ENCODE measurements around the gene TICAM1. TPM values are rescaled to one million over a fixed set of nuclear protein-coding genes. Genes with fewer than 3 reads are reported as not detected.
A peak's percentile ranks its signal among the peaks of the same experiment; 100 is the strongest.
"Not testable (repeated sequence)": the region's sequence is repeated elsewhere in the genome, so short reads cannot be mapped to it uniquely, and the experiment has no call there.

Gene TICAM1
- total and polyA plus RNA-seq, 7 donors = 7.4 to 17.0 (median 11.4) TPM

DNA sequence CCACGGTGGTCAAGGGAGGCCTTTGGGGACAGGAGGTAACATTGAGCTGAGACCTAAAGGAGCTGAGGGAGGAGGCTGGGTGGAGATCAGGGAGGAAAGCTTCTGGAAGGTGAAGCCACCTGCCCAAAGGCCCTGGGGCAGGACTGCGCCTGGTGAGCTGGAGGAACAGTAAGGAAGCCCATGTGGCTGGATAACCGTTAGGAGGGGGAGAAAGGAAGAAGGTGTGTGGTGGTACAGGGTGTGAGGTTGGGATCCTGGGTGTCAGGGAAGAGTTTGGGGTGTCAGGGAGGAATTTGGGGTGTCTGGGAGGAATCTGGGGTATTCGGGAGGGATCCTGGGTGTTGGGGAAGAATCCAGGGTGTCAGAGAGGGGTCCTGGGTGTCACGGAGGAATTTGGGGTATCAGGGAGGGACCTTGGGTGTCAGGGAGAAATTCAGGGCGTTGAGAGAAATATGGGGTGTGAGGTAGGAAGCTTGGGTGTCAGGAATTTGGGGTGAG is 695 bp downstream of the TICAM1 start:
- TF ChIP-seq, protein P1, sequence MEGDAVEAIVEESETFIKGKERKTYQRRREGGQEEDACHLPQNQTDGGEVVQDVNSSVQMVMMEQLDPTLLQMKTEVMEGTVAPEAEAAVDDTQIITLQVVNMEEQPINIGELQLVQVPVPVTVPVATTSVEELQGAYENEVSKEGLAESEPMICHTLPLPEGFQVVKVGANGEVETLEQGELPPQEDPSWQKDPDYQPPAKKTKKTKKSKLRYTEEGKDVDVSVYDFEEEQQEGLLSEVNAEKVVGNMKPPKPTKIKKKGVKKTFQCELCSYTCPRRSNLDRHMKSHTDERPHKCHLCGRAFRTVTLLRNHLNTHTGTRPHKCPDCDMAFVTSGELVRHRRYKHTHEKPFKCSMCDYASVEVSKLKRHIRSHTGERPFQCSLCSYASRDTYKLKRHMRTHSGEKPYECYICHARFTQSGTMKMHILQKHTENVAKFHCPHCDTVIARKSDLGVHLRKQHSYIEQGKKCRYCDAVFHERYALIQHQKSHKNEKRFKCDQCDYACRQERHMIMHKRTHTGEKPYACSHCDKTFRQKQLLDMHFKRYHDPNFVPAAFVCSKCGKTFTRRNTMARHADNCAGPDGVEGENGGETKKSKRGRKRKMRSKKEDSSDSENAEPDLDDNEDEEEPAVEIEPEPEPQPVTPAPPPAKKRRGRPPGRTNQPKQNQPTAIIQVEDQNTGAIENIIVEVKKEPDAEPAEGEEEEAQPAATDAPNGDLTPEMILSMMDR (IDR thresholded peaks at IDR 0.05) = no peak
- ATAC-seq = peak in 1 of 4 donors; percentile 26

DNA sequence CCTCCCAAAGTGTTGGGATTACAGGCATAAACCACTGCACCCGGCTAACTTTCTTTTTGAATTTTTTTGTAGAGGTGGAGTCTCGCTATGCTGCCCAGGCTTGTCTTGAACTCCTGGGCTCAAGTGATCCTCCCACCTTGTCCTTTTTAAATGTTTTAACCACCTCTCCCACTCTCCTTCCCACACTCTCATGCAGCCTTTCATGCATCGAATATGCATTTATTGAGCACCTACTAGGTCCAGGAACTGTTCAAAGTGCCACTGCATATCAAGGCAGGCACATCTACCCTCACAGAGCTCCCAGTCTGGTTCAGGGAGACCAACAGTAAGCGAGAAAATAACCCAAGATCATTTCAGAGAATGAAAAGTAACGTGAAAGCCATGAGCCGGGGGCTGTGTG is 1.2 kb downstream of the TICAM1 start:
- peak overlapping the region; percentile 95 for H3K27ac ChIP-seq
- intact Hi-C loops (cut with DNase I) = no loop called here
- H3K36me3 ChIP-seq (ENCODE audit: insufficient read depth in 1 of 2, low read depth in 1 of 2) = peaks cover 0 to 5% of the 10 kb centered on the region in 2 donors
- no peaks in the 10 kb centered on the region for H3K27me3 ChIP-seq (ENCODE audit: insufficient read depth in 3 of 3, low read length in 2 of 3)
- H3K9me3 ChIP-seq = no peaks in the 10 kb centered on the region
- TF ChIP-seq, protein P1 (IDR thresholded peaks at IDR 0.05) = no peak
- DNase-seq (no peak), ATAC-seq (no peak)
- H3K4me3 ChIP-seq = peak overlapping the region; percentile 99
- WGBS, 3 donors = 92 to 95% (median 93%) methylated on average over 6 of the region's 6 CpGs
- peaks cover 5% of the 10 kb centered on the region for H3K4me1 ChIP-seq

More for the DNA sequence above, 695 bp downstream of the TICAM1 start:
- H3K9me3 ChIP-seq = no peaks in the 10 kb centered on the region
- H3K36me3 ChIP-seq (ENCODE audit: insufficient read depth in 1 of 2, low read depth in 1 of 2) = no peaks in the 10 kb centered on the region
- peak overlapping the region; percentile 95 for H3K27ac ChIP-seq
- DNase-seq = no peak
- peaks cover 5% of the 10 kb centered on the region for H3K4me1 ChIP-seq
- peak overlapping the region; percentile 99 for H3K4me3 ChIP-seq
- no peaks in the 10 kb centered on the region for H3K27me3 ChIP-seq (ENCODE audit: insufficient read depth in 3 of 3, low read length in 2 of 3)
- intact Hi-C loops (cut with DNase I) = no loop called here
- WGBS, 3 donors = 63 to 71% (median 65%) methylated on average over 6 of the region's 6 CpGs

DNA sequence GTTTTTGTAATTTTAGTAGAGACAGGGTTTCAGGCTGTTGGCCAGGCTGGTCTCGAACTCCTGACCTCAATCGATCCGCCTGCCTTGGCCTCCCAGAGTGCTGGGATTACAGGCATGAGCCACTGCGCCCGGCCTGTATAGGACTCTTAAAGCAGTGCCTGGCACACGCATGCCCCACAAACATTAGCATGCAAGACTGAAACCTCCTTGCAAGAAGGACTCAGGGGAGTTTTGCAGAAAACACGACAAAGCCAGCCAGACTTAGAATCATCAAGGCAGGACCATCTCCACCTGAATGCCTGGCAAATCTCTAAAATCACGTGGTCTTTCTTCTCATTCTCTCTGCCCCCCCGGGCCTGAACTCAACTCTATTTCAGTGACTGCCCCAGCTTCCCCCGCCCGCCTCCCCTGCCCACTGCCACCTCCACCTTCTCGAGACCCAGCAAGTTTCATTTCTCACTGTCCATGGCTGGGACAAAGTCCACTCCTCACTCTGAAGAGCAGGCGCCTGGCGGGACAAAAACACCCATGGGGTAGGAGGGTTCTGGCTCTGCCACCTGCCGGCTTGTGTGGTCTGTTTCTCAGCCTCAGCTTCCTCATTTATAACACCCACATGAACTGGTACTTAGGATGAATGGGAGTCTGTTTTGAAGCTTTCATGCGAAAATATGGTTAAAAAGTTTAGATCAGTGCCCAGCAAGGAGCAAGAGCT is 2.4 kb downstream of the TICAM1 start:
- peaks cover 5% of the 10 kb centered on the region for H3K4me1 ChIP-seq
- ATAC-seq (no peak), DNase-seq (no peak)
- intact Hi-C loops (cut with DNase I) = no loop called here
- no peaks in the 10 kb centered on the region for H3K9me3 ChIP-seq
- H3K27me3 ChIP-seq (ENCODE audit: insufficient read depth in 3 of 3, low read length in 2 of 3) = no peaks in the 10 kb centered on the region
- TF ChIP-seq, protein P1 (IDR thresholded peaks at IDR 0.05) = no peak
- peaks cover 0 to 10% of the 10 kb centered on the region in 2 donors for H3K36me3 ChIP-seq (ENCODE audit: insufficient read depth in 1 of 2, low read depth in 1 of 2)
- peak overlapping the region; percentile 15 for H3K4me3 ChIP-seq
- 67 to 71% (median 67%) methylated on average over 16 of the region's 16 CpGs for WGBS, 3 donors
- H3K27ac ChIP-seq = peak overlapping the region; percentile 95

DNA sequence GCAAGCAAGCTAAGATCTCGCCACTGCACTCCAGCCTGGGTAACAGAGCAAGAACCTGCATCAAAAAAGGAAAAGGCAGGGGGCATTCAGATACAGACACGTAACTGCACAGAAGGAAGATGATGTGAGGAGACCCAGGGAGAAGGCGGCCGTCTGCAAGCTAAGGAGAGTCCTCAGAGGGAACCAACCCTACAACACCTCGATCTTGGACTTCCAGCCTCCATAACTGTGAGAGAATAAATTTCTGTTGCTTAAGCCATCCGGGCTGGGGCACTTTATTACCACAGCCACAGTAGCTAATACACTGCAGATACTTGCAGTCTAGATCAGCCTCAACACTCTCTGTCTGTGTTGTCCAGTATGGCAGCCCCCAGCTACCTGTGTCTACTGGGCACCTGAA is 7.9 kb downstream of the TICAM1 start:
- Histone ChIP-seq H3K4me3 (no peak overlapping the region), H3K27ac (no peak overlapping the region), H3K36me3 (ENCODE audit: insufficient read depth in 1 of 2, low read depth in 1 of 2) (peaks cover 0 to 24% of the 10 kb centered on the region in 2 donors), H3K4me1 (no peaks in the 10 kb centered on the region), H3K27me3 (ENCODE audit: insufficient read depth in 3 of 3, low read length in 2 of 3) (no peaks in the 10 kb centered on the region), H3K9me3 (no peaks in the 10 kb centered on the region)
- TF ChIP-seq, protein P1 (IDR thresholded peaks at IDR 0.05) = no peak
- ATAC-seq (no peak), DNase-seq (no peak)
- intact Hi-C loops (cut with DNase I) = no loop called here
- 79 to 96% (median 86%) methylated on average over 6 of the region's 6 CpGs for WGBS, 3 donors

DNA sequence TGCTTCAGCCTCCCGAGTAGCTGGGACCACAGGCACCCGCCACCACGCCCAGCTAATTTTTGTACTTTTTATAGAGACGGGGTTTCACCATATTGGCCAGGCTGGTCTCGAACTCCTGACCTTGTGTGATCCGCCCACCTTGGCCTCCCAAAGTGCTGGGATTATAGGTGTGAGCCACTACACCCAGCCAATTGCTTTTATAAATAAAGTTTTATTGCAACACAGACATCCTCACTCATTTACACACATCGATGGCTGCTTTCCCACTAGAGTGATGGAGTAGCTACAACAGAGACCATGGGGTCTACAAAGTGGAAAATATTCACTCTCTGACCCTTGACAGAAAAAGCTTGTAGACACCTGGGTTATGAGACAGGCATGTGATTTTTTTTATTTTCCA is 9.2 kb downstream of the TICAM1 start:
- H3K36me3 ChIP-seq (ENCODE audit: insufficient read depth in 1 of 2, low read depth in 1 of 2) = peaks cover 3 to 36% of the 10 kb centered on the region in 2 donors
- H3K9me3 ChIP-seq; H3K4me3 ChIP-seq; H3K4me1 ChIP-seq; H3K27me3 ChIP-seq (ENCODE audit: insufficient read depth in 3 of 3, low read length in 2 of 3); DNase-seq; intact Hi-C loops (cut with DNase I); H3K27ac ChIP-seq; ATAC-seq: not testable (repeated sequence)
- 95 to 98% (median 98%) methylated on average over 7 of the region's 7 CpGs for WGBS, 3 donors
